ENCODE results near the gene ELK1.

The ELK1 gene

DNA sequence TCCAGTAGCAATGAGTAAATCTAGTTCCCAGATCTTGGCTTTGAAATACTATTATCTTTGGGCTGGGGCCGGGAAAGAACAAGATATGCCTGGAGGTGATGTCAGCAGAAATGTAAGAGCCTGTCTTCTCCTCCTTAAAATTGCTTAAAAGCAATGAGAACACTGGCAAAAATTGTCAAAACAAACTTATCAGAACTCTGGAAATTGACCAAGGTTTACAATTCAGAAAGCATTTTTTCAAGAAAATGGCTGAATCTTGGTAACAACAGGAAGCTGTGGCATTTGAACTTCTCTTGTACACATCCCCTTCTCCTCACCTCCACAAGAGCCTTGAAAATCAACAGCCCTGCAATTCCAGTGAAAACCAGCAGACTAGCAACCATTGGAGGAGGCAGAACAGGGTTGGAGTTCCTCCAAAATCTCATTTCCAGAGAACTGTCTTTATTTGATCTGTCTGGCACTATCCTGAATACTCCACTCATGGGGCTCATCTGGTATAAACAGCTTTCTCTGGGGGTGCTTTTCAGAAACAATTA is 54.6 kb downstream of the ELK1 start:
- TF ChIP-seq, protein P1, sequence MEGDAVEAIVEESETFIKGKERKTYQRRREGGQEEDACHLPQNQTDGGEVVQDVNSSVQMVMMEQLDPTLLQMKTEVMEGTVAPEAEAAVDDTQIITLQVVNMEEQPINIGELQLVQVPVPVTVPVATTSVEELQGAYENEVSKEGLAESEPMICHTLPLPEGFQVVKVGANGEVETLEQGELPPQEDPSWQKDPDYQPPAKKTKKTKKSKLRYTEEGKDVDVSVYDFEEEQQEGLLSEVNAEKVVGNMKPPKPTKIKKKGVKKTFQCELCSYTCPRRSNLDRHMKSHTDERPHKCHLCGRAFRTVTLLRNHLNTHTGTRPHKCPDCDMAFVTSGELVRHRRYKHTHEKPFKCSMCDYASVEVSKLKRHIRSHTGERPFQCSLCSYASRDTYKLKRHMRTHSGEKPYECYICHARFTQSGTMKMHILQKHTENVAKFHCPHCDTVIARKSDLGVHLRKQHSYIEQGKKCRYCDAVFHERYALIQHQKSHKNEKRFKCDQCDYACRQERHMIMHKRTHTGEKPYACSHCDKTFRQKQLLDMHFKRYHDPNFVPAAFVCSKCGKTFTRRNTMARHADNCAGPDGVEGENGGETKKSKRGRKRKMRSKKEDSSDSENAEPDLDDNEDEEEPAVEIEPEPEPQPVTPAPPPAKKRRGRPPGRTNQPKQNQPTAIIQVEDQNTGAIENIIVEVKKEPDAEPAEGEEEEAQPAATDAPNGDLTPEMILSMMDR (IDR thresholded peaks at IDR 0.05; ENCODE audit: low read depth, low read length) = no peak
- H3K4me3 ChIP-seq (ENCODE audit: low read depth, low read length) = no peak overlapping the region

DNA sequence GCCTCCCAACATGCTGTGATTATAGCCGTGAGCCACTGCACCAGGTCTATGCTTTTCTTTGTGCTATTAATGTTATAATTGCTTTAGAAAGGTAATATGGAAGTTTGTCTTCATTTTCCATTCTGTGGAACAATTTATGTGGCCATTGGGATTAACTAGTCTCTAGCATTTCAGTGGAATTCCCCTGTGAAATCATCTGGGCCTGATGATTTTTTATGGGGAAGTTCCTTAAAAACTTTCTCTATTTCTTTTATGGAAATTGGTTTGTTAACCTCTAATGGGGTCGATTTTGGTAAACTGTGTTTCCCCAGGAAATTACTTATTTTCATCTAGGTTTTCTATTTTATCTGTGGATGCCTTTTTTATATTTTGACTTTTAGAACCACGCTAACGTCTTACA is 56.8 kb downstream of the ELK1 start:
- TF ChIP-seq, protein P1 (IDR thresholded peaks at IDR 0.05; ENCODE audit: low read depth, low read length) = no peak

DNA sequence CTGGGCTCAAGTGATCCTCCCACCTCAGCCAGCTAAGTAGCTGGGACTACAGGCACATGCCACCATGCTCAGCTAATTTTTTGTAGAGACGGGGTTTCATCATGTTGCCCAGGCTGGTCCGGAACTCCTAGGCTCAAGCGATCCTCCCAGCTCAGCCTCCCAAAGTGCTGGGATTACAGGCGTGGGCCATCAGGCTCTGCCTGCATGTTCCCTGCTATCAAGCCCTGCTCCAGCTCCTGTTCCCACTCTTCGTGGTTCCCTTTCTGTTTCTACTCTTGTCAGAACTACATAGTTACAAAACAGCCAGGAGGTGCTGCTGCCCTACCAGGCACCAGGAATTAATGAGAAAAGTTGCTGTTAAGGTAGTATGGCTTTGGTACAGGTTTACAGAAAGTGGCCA is 59.4 kb downstream of the ELK1 start:
- TF ChIP-seq, protein P1 (IDR thresholded peaks at IDR 0.05; ENCODE audit: low read depth, low read length) = no peak

More for the DNA sequence above, 56.8 kb downstream of the ELK1 start:
- no peak overlapping the region for H3K4me3 ChIP-seq (ENCODE audit: low read depth, low read length)

DNA sequence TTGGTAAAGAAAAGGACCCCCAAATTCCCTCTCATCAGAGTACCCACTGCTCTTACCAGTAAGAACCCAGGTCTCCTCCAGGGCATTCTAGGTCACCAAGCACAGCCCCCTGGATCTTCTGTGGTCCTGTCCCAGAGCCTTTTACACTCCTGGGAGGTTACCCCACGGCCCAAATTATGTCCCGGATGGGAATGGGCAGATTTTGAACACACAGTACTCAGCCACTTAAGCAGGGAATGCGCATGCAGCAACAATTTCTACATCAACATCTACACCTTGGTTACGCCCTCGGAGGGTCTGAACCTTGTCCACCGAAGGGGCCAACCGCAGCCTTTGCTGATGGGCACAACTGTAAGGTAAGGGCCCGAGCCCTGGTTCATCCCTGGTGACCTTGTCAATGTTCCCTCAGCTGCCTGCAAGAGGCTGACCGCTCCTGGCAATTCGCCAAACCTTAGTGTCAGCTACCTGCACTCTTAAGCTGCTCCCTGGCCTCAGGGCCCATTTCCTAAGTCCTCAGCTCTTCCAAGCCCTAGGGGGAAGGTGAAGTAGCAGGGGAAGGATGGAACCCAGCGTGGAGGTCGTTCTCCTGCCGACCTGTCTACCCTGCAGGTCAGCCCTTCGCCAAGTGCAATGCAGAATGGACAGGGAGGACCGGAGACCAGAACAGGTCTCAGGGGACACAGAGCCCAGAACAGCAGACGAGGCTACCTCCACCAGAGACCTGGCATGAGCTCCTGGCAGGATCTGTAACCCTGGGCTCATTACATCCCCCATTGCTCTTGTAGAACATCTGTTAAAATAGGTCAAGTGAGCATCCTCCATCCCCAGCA is 62.2 kb downstream of the ELK1 start:
- TF ChIP-seq, protein P1 (IDR thresholded peaks at IDR 0.05; ENCODE audit: low read depth, low read length) = no peak
- H3K4me3 ChIP-seq (ENCODE audit: low read depth, low read length) = no peak overlapping the region

More for the DNA sequence above, 59.4 kb downstream of the ELK1 start:
- H3K4me3 ChIP-seq (ENCODE audit: low read depth, low read length) = no peak overlapping the region

DNA sequence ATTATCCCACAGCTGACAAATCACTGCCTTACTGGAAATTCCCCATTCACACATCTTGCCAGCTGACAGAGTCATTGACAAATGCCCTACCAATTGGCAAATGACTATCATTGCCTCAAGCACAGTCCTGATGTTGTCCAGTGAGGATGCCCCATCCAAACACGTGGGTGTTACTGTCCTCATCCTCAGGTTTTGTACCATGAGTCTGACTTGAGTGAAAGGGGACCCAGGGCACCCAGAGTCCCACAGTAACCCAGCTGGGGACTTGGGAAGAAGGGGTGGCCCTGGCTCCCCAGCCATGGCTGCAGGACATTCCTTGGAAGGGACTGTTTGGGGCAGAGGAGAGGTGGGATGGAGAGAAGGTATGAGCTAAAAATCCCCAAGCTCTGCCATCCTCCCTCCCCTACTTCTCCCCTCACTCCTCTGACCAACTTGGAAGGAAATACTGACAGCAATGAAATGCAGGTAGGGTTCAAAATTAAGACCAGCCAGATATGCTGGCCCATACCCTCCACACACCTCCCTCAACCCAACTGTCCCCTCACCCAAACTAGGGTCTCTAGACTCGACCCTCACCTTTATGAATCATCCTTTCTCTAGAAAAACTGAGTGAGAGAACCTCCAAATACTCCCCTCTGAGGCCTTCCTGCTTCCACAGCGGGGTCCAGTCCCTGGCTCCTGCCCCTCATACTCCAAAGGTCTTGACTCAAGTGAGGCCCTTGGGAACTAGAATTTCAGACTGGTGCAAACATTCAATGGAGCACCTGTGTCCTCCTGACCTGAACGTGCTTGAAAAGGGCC is 63.1 kb downstream of the ELK1 start:
- TF ChIP-seq, protein P1 (IDR thresholded peaks at IDR 0.05; ENCODE audit: low read depth, low read length) = no peak
- H3K4me3 ChIP-seq (ENCODE audit: low read depth, low read length) = no peak overlapping the region

DNA sequence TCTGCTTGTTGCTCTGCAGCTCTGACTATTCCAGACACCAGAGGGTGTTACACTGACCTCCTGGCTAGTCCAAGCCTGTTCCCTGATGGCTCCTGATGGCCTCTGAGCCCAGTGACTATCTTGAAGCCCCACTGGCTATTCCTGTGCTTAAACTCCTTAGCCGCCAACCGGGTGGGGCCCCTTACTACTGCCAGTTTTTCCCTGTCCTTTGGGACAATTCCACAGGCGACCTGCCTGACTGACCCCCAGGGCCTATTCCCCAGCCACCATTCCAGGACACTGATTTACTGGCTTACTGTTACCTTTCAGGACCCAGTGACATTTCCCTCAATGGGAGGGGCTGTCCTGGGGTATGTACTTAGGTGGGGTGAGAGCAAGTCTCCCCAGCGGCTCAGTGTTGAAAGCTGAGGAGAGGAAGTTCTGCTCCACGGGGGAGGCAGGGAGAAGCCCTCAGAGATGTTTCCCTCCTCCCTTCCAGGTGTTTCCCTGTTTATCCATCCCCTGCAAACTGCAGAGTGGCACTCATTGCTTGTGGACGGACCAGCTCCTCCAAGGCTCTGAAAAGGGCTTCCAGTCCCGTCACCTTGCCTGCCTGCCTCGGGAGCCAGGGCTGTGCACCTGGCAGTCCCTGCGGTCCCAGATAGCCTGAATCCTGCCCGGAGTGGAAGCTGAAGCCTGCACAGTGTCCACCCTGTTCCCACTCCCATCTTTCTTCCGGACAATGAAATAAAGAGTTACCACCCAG is 64.1 kb downstream of the ELK1 start:
- no peak overlapping the region for H3K4me3 ChIP-seq (ENCODE audit: low read depth, low read length)
- TF ChIP-seq, protein P1 (IDR thresholded peaks at IDR 0.05; ENCODE audit: low read depth, low read length) = no peak

All from WI38 (cell line).